ENCODE data around the gene PAPSS2.
"Not testable (repeated sequence)": the region's sequence is repeated elsewhere in the genome, so short reads cannot be mapped to it uniquely, and the experiment has no call there.

Gene PAPSS2

DNA sequence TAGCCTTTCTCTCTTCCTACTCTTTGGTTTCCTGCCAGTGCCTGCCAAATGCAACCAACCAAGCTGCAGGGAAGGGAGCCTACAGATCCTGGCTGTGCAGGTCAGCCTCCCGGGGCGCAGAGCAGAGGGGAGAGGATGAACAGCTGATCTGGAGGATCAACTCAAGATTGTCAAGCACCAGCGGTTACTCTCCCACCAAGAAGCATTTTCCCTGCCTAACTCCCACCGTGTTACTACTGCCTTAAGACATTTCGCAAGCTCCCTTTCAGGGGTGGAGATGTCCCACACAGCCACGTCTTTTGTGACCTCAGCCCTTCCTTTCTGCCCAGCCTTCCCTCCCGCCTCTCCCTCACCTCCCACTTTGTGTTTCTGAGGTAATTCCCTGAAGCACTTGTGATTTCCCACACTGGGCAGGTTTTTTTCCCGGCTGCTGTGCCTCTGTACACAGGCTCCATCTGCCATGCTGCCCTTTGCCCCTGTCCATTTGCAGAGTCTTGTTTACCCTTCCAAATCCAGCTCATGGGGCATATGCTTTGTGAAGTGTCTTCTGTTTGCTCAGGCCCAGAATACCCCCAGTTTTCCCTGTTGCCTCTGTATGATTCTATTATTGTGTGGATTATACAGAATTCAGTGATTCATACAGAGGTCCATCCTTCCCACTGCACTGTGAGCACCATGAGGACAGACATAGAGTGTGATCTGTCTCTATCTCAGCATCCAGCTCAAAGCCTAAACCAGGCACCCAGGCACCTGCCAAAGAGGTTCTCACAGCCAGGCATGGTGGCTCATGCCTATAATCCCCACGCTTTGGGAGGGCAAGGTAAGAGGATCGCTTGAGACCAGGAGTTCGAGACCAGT, 40.9 kb upstream of the PAPSS2 start:
- no peak overlapping the region for H3K27ac Mint-ChIP-seq
- no peaks in the 10 kb centered on the region for H3K36me3 Mint-ChIP-seq (ENCODE audit: low read depth)
- H3K4me3 Mint-ChIP-seq = no peak overlapping the region
- peaks cover 16% of the 10 kb centered on the region for H3K4me1 Mint-ChIP-seq
- H3K9me3 Mint-ChIP-seq = no peaks in the 10 kb centered on the region
- no peak for TF ChIP-seq CTCF (IDR thresholded peaks at IDR 0.05; ENCODE audit: unreplicated experiment in 3 of 3)
- peaks cover 22% of the 10 kb centered on the region for H3K27me3 Mint-ChIP-seq (ENCODE audit: low read depth)

GRCh38 chr10:87619705-87620104, 40.0 kb upstream of the PAPSS2 start:
- TF ChIP-seq CTCF (IDR thresholded peaks at IDR 0.05; ENCODE audit: unreplicated experiment in 3 of 3) = no peak
- no peak overlapping the region for H3K4me3 Mint-ChIP-seq

DNA sequence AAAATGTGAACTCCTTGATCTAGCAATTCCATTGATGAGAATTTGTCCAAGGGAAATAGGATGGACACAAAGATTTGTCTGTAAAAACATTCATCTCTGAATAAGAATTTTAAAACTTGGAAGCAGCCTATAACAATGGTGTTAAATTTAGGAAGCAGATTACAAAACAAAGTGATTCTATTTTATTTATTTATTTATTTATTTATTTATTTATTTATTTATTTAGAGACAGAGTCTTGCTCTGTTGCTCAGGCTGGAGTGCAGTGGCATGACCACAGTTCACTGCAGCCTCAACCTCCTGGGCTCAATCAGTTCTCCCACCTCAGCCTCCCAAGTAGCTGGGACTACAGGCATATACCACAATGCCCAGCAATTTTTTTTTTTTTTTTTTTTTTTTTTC, 38.2 kb upstream of the PAPSS2 start:
- H3K4me3 Mint-ChIP-seq; H3K9me3 Mint-ChIP-seq; H3K27ac Mint-ChIP-seq; H3K36me3 Mint-ChIP-seq (ENCODE audit: low read depth): not testable (repeated sequence)
- peaks cover 16% of the 10 kb centered on the region for H3K4me1 Mint-ChIP-seq
- H3K27me3 Mint-ChIP-seq (ENCODE audit: low read depth) = peaks cover 19% of the 10 kb centered on the region

More at GRCh38 chr10:87619705-87620104, 40.0 kb upstream of the PAPSS2 start:
- no peaks in the 10 kb centered on the region for H3K36me3 Mint-ChIP-seq (ENCODE audit: low read depth)
- H3K27me3 Mint-ChIP-seq (ENCODE audit: low read depth) = peaks cover 27% of the 10 kb centered on the region
- H3K9me3 Mint-ChIP-seq = no peaks in the 10 kb centered on the region
- H3K4me1 Mint-ChIP-seq = peaks cover 16% of the 10 kb centered on the region
- no peak overlapping the region for H3K27ac Mint-ChIP-seq

- no peaks in the 10 kb centered on the region for H3K9me3 Mint-ChIP-seq
- H3K27me3 Mint-ChIP-seq (ENCODE audit: low read depth) = peaks cover 13% of the 10 kb centered on the region
- H3K4me1 Mint-ChIP-seq = peaks cover 16% of the 10 kb centered on the region
- H3K27ac Mint-ChIP-seq = peak overlapping the region in 2 of 3 experiments; percentile 20 to 68
- H3K36me3 Mint-ChIP-seq (ENCODE audit: low read depth) = no peaks in the 10 kb centered on the region
- no peak for TF ChIP-seq CTCF (IDR thresholded peaks at IDR 0.05; ENCODE audit: unreplicated experiment in 3 of 3)
- no peak overlapping the region for H3K4me3 Mint-ChIP-seq
Observed at GRCh38 chr10:87622314-87623004, 37.2 kb upstream of the PAPSS2 start.

DNA sequence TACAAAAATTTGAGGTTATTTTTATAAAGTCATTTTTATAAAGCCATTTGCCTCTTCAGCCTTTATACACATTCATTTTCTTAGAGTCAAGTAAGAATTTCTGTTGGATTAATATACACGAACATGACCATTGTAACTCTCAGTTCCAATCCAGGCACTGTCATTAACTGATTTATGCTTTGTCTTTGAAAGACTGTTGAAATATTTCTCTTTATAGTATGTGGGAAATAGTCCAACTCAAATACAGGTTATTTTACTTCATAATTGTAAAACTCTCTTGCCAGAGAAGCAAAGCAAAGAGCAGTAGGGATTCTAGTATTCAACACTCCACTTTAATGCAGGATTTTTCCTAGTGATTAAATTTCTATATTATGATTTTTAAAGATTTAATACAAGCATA, 36.5 kb upstream of the PAPSS2 start:
- Mint-ChIP-seq H3K4me3 (no peak overlapping the region), H3K27ac (peak overlapping the region in 2 of 3 experiments; percentile 20 to 53), H3K27me3 (ENCODE audit: low read depth) (peaks cover 9% of the 10 kb centered on the region), H3K9me3 (no peaks in the 10 kb centered on the region), H3K36me3 (ENCODE audit: low read depth) (no peaks in the 10 kb centered on the region), H3K4me1 (peaks cover 16% of the 10 kb centered on the region)
- no peak for TF ChIP-seq CTCF (IDR thresholded peaks at IDR 0.05; ENCODE audit: unreplicated experiment in 3 of 3)

GRCh38 chr10:87625661-87626060, 34.0 kb upstream of the PAPSS2 start:
- Mint-ChIP-seq H3K9me3 (no peaks in the 10 kb centered on the region), H3K36me3 (ENCODE audit: low read depth) (no peaks in the 10 kb centered on the region), H3K27ac (no peak overlapping the region), H3K4me3 (no peak overlapping the region), H3K27me3 (ENCODE audit: low read depth) (peaks cover 5% of the 10 kb centered on the region), H3K4me1 (peaks cover 11% of the 10 kb centered on the region)
- no peak for TF ChIP-seq CTCF (IDR thresholded peaks at IDR 0.05; ENCODE audit: unreplicated experiment in 3 of 3)
